ENCODE data around the gene CTXND2.
A peak's percentile ranks its signal among the peaks of the same experiment; 100 is the strongest.
"Not testable (repeated sequence)": the region's sequence is repeated elsewhere in the genome, so short reads cannot be mapped to it uniquely, and the experiment has no call there.

Gene CTXND2

DNA sequence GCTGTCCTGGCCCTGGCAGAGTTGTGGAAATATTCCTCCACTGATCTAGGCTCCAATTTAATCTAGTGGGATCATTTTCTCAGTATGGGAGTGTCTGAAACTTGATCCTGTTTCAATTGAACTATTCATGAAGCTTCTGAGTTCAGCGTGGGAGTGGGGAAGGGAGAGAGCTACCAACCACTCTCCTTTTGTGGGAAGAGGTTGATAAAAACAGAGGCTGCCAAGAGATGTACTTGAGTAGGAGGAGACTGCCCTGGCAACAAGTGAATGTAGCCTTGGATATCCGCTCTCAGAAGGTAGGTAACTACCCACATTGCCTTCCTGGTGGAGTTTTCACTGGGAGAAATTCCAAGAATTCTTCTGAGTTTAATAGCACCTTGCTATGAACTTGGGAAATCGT is at the start of gene CTXND2:
Gene CTXND2, plus strand, starts transcription at position 119 of the 400 bp plus-strand sequence. CDS start 25,179 bp downstream, outside the sequence.
- no peak for DNase-seq

DNA sequence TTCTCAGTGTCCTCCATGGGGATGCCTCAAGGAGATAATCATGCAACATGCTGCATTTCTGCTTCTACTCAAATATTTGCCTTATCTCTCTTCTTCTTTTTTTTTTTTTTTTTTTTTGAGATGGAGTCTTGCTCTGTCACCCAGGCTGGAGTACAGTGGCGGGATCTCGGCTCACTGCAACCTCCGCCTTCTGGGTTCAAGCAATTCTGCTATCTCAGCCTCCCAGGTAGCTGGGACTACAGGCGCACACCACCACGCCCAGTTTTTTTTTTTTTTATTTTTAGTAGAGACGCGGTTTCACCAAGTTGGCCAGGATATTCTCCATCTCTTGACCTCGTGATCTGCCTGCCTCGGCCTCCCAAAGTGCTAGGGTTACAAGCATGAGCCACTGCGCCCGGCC is 46.1 kb upstream of the CTXND2 start:
- DNase-seq, result not testable (repeated sequence)

DNA sequence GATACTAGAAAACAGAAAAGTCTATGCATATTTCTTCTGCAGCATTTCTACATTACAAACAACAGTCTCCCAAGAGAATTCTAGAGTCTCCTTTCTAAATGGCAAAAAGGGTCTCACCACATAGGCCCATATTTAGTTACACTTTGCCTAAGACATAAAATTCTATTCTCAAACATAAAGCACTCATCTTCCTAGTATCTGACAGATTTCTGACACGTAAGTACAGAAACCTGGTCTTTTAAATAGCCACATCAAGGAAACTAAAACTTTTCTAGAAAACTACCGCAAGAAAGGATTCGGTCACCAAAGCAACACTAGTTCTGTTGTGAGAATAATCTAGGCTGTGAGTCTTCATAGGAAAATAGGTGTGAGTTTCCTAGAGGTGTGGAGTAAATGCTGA is 45.3 kb upstream of the CTXND2 start:
- no peak for DNase-seq

DNA sequence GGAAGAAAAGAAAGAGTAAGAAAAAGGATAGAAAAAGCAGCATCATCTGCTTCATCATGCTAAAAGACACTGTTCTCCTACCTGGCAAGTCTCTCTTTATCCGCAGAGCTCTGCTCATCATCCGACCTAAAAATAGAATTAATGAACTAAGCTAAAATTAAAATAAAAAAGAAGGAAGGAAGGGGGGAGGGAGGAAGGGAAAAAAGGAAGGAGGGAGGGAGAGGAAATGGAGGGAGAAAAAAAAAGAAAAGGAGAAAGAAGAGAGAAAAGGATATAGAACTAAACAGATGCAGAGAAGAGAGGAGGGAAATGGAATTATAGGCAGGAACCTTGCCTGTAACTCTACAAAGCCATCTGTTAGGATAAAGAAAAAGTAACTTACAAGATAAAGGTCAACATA is 44.6 kb upstream of the CTXND2 start:
- DNase-seq, result no peak

DNA sequence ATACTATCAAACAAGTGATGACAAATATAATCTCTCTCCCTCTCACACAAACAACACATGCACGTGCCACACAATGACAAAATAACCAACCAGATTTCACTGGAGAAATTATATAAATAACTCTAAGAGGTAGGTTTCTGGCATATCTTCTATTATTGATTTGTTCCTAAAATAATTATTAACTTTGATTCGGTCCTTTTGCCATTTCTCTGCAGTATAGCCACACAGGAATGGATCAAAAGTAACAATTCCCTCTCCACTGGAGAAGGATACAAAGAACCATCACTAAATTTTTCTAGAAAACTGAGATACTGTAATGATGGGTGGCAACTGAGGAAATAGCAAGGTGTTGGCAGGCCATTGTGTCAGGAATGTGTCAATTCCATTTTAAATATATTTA is 44.0 kb upstream of the CTXND2 start:
- DNase-seq, result no peak

DNA sequence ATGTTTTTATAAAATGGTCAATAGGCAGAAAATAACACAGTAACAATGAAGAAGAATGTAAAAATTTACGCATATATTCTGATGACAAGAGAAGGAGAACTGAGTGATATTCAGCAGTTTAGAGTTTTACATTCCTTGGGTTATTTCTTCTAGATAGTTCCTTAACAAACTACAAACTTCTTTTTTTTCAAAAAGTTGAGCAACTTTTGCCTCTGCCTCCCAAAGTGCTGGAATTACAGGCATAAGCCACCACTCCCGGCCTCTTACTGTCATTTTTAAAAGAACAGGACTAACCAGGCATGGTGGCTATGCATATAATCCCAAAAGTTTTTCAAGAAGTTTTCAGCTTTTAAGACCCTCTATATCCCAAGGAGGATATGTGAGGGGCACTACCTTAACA is 43.5 kb upstream of the CTXND2 start:
- DNase-seq, result no peak

DNA sequence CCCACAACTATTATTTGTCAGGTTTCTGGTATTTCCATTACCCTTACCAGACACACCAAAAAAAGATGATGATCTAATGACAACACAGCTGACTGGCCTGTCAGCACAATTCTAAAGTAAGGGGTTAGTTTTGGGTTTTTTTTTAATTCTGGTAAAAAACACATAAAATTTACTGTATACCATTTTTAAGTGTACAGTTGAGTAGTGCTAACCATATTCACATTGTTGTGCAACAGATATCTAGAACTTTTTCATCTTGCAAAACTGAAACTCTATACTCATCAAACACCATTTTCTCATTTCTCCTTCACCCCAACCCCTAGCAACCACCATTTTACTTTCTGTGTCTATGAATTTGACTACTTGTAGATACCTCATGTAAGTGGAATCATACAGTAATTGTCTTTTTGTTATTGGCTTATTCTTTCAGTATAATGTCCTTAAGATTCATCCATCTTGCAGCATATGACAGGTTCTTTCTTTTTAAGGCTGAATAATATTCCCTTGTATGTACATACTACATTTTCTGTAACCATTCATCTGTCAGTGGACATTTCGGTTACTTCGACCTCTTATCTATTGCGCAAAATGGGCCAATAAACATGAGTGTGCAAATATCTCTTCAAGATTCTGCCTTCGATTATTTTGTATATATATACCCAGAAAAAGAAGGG is 40.3 kb upstream of the CTXND2 start:
- DNase-seq, result no peak

DNA sequence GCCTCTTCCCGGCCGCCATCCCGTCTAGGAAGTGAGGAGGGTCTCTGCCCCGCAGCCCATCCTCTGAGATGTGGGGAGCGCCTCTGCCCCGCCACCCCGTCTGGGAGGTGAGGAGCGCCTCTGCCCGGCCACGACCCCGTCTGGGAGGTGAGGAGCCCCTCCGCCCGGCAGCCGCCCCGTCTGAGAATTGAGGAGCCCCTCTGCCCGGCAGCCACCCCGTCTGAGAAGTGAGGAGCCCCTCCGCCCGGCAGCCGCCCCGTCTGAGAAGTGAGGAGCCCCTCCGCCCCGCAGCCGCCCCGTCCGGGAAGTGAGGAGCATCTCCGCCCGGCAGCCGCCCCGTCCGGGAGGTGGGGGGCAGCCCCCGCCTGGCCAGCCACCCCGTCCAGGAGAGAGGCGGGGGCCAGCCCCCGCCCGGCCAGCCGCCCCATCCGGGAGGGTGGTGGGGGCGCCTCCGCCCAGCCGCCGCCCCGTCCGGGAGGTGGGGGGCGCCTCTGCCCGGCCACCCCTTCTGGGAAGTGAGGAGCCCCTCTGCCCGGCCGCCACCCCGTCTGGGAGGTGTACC is 36.1 kb upstream of the CTXND2 start:
- DNase-seq, result not testable (repeated sequence)

DNA sequence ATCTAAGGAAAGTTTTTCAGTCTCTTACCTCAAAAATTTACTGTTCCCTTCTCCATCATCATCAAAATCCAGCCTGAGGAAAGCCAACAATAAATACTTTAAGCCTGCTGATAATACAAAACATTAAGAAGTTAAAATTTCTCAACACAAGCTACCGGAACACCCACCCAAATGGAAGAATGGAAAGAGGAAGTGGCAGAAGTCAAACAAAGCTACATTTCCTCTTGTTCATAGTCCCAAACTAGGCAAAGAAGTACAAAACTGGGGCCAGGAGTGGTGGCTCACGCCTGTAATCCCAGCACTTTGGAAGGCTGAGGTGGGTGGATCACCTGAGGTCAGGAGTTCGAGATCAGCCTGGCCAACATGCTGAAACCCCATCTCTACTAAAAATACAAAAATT is 34.2 kb upstream of the CTXND2 start:
- DNase-seq, result not testable (repeated sequence)

DNA sequence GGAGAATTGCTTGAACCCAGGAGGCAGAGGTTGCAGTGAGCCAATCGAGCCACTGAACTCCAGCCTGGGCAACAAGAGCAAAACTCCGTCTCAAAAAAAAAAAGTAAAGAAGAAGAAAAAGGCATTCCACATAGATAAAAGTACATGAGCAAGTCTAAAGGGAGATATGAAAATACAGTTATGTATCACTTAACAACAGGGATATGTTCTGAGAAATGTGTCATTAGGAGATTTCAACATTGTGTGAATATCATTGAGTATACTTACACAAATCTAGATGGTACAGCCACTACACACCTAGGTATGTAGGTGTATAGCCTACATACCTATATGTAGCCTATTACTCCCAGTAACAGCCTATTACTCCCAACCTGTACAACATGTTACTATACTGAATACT is 23.2 kb upstream of the CTXND2 start:
- DNase-seq, result no peak

DNA sequence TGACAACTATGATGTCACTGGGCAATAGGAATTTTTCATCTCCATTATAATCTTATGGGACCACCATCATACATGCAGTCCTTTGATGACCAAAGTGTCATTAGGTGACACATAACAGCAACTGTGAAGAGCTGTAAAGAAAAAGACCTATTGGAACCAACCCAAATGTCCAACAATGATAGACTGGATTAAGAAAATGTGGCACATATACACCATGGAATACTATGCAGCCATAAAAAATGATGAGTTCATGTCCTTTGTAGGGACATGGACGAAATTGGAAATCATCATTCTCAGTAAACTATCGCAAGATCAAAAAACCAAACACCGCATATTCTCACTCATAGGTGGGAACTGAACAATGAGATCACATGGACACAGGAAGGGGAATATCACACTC is 22.7 kb upstream of the CTXND2 start:
- DNase-seq, result not testable (repeated sequence)

DNA sequence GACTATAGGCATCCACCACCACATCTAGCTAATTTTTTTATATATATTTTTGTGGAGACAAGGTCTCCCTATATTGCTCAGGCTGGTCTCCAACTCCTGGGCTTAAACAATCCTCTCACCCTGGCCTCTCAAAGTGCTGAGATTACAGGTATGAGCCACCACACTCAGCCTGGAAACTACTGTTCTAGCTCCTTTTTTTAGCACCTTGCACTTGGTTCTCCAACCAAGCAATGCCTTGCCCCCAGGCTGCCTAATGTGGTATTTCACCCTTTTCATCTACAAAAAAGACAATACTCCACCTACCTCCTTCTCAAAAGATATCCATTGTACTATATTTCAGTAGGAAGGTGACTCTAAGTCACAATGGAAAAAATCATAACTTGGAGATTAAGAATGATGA is 17.3 kb upstream of the CTXND2 start:
- DNase-seq, result no peak

DNA sequence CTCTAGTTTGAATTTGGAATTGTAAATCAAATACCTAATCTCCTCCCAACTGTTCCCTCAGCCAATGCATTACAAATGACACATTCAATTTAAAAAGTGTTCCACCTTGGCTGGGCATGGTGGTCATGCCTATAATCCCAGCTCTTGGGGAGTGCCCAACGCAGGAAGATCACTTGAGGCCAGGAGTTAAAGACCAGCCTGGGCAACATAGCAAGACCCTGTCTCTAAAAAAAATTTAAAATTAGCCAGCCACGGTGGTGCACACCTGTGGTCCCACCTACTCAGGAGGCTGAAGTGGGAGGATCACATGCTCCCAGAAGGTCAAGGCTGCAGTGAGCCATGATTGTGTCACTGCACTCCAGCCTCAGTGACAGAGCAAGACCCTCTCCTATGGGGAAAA is 14.4 kb upstream of the CTXND2 start:
- no peak for DNase-seq

DNA sequence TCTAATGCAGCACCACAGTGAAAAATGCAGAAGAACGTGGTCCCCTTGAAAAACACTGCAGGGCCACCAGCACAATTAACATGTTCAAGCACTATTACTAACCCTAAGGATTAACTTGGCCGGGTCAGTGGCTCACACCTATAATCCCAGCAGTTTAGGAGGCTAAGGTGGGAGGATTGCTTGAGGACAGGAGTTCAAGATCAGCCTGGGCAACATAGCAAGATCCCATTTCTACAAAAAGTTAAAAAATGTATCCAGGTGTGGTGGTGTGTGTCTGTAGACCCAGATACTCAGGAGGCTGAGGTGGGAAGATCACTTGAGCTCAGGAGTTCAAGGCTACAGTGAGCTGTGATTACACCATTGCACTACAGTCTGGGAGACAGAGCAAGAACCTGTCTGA is 13.4 kb upstream of the CTXND2 start:
- DNase-seq, result no peak

DNA sequence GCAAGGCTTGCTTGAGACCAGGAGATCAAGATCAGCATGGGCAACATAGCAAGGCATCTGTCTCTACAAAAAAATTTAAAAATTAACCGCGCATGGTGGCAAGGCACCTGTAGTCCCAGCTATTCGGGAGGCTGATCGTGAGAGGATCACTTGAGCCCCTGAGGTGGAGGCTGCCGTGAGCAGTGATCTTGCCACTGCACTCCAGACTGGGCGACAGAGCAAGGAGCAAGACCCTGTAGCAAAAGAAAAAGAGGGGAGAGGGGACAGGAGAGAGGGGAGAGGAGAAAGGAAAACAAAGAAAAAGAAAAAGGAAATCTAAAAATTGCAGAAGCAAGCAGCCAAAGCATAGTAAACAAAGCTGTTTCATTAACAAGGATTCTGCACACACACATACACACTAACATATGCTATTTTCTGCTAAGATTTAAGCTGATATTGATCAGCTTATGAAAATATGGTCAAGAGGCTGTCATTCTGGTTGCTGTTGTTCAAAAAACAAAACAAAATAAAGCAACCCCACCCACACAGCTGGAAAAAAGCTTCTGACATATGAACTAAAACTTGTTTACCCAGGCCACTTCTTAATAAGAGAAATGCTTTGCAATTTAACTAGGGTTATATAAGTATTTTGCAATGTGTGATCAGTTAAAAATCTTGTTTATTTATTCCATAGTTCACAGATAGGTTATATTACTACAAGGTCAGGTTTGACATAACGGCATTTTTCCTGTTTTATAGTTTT is 12.3 kb upstream of the CTXND2 start:
- no peak for DNase-seq

DNA sequence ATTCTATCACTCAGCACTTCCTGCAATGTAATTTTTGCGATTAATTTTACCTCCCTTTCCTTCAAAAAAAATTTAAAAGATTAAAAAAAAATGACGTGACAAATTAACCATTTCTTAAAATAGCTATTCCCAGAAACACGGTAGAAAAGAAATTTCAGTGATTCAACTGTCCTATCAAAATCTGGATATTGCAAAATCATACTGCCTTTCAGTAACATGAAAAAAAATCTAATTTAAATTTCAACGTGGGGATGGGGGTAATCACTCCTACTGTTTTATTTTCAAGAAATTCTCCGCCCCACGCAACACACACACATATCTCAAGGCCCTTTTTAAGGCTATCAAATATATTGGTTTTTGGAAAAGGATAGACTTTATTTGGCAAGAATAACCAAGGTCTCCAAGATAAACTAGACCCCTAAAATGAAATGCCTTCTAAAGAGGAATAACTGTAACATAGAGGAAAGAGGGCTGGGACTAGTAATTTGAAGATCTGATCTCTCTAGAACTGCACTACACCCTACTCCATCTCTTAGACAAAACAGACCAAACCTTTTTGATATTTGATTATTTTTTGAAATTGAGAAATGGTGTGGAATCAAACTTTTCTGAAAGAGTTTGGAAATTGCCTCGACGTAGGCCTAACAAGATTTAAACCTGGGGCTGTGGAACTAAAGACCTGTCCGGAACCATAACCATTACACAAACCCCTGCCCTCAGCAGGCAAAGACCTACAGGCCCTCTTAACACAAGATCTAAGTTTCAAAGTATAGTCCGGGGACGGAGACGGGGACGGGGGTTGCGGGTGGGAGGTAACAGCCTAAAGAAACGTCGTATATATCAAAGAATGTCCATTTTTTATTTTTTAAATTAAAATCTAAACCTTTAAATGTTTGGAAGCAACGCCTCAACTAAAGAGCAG is 11.5 kb upstream of the CTXND2 start:
- DNase-seq, result peak in 1 of 2 donors; percentile 65

DNA sequence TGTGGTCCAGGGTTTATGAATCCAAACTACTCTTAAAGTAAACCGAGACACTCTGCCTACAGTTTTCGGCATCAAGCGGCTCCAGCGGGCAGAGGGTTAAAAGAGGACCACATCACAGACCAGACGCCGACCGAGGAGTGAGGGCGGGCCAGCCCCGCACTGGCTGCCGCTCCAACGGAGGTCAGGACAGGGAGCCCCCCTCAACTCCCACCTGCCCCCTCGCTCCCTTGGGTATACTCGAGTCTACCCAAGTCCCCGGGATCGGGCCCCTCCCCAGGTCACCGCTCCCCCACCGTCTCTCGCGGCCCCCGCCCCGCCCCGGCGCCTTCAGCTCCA is 10.8 kb upstream of the CTXND2 start:
- DNase-seq, result peak in 1 of 2 donors; percentile 66

DNA sequence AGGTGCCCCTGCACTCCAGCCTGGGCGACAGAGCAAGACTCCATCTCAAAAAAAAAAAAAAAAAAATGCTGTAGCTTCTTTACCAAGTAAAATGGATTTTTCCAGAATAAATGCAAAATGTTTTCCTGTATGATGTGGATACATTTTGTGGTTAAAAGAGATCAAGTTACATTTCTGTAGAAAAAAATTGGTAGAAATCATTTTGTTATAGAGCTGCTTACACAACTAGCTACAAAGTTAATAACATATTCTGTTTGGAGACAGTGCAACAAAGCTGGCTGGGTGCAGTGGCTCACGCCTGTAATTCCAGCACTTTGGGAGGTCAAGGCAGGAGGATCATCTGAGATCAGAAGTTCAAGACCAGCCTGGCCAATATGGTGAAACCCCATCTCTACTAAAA is 8.0 kb upstream of the CTXND2 start:
- DNase-seq, result not testable (repeated sequence)

DNA sequence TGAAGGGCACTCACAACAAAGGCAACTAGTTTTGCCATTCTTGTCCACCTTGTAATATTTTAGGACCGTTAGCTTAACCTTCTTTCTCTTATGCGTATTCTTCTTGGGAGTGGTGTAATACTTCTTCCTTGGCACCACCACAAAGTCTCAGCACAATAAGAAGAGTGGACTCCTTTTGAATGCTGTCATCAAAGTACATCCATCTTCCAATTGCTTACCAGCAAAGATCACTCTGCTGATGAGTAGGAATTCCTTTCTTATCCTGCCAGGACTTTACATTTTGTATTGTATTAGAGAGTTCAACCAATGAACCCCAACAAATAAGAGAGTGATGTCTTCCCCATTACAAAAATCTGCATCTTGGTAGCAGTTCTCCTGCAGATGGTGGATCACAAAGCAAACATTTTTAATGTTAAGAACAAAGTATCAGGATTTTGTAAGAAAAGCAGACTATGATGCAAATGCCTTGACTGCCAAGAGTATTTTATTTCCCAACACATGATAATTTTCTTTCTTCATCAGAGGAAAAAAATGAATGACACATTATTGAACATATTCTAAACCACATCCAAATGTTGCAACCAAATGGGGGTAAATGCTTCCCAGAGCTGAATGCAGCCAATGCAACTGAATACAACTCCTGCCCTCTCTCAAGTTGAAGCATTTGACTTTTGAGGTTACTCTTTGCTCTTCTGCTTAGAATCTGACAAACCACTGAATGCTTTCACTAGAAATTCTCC is 5.4 kb upstream of the CTXND2 start:
- no peak for DNase-seq

DNA sequence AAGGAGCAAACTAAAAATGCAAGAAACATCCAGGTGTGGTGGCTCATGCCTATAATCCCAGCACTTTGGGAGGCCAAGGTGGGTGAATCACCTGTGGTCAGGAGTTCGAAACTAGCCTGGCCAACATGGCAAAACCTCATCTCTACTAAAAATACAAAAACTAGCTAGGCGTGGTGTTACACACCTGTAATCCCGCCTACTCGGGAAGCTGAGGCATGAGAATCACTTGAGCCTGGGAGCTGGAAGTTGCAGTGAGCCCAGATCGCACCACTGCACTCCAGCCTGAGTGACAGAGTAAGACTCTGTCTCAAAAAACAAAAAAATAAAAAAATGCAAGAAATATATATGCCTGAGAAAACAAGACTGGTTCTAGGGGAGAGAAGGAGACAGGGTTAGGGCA is 3.8 kb upstream of the CTXND2 start:
- not testable (repeated sequence) for DNase-seq

DNA sequence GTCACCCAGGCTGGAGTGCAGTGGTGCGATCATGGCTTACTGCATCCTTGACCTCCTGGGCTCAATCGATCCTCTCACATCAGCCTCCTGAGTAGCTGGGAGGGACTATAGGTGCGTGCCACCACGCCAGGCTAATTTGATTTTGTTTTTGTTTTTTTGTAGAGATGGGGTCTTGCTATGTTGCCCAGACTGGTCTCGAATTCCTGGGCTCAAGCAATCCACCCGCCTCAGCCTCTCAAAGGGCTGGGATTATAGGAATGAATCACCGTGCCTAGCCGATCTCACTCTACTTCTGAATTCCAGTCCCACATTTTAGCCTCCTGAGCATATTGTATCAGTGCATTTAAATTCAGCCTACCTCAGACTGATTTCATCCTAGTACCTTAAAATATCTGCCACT is 1.8 kb downstream of the CTXND2 start:
- DNase-seq, result no peak

DNA sequence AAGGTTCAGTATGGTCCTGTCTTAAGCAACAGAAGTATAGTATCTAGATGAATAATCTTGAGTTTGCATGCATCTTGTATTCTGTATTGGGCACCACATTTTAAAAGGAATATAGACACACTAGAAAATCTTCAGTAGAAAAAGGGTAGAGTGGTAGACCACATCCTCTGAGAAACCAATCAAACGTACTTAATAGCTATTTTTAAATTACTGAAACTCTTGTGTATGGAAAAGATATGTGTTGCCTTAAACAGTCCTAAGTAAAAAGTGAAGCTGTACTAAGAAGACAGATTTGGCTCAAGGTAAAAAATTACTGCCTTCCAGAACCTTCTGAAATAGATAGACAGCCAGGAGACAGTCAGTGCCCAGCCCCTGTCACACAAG is 3.1 kb downstream of the CTXND2 start:
- no peak for DNase-seq

All from hippocampal formation (tissue), 2 donors.